ENCODE measurements around the gene EIF4A3. TPM values are rescaled to one million over a fixed set of nuclear protein-coding genes. Genes with fewer than 3 reads are reported as not detected.

EIF4A3 gene
- total RNA-seq, 1 experiment from 2014 or later: 123 TPM

Other genes with a start within 250 kb of the EIF4A3 start
- gene TBC1D16, start 111.3 kb downstream of the EIF4A3 start, total RNA-seq (2014; rRNA removed): 47.5 and 53.6 TPM in 2 replicates
- 4.5 and 5.7 TPM in 2 replicates for gene CCDC40, start 110.5 kb downstream of the EIF4A3 start, total RNA-seq (2014; rRNA removed)
- 66.7 and 74.8 TPM in 2 replicates for gene GAA, start 45.5 kb downstream of the EIF4A3 start, total RNA-seq (2014; rRNA removed)
- gene CARD14, start 22.9 kb upstream of the EIF4A3 start, total RNA-seq (2014; rRNA removed): 0.71 TPM in 1 of 2 replicates, not detected in the other
- 20.4 and 25.0 TPM in 2 replicates for gene SGSH, start 73.2 kb upstream of the EIF4A3 start, total RNA-seq (2014; rRNA removed)
- 9.6 and 9.8 TPM in 2 replicates for gene SLC26A11, start 73.3 kb upstream of the EIF4A3 start, total RNA-seq (2014; rRNA removed)
- 53.7 and 64.9 TPM in 2 replicates for gene RNF213, start 113.7 kb upstream of the EIF4A3 start, total RNA-seq (2014; rRNA removed)